Left lung (tissue), 10 donors: ENCODE measurements around the gene CEP43. TPM values are rescaled to one million over a fixed set of nuclear protein-coding genes. Genes with fewer than 3 reads are reported as not detected.

Experiments used
- ATAC-seq: fragments of 200-7000 bp; cut with Tn5 transposase; one replicate; pipeline ENCODE4 v1.9.1; 2020; ENCODE audit warnings: moderate library complexity
- DNase-seq, 4 donors: peaks; one replicate each; pipeline ENCODE4 v3.0.0-alpha.2; 2013 to 2020
- H3K27ac ChIP-seq, 2 donors: fragments of 200-600 bp; sonication (generic) in 1 of 2; one replicate each; pipeline versions ENCODE4 v1.5.0 to v1.8.0; 2020 to 2021
- H3K27me3 ChIP-seq, 2 donors: fragments of 200-600 bp; sonication (generic) in 1 of 2; one replicate each; pipeline versions ENCODE4 v1.5.0 to v1.8.0; 2020 to 2021
- H3K36me3 ChIP-seq, 2 donors: fragments of 200-600 bp; sonication (generic) in 1 of 2; one replicate each; pipeline versions ENCODE4 v1.5.0 to v1.8.0; 2020 to 2021
- H3K4me1 ChIP-seq, 2 donors: fragments of 200-600 bp; one replicate each; pipeline ENCODE4 v1.8.0; 2021
- H3K4me3 ChIP-seq, 2 donors: fragments of 200-600 bp; sonication (generic) in 1 of 2; one replicate each; pipeline versions ENCODE4 v1.5.0 to v1.8.0; 2020 to 2021; ENCODE audit warnings: mild to moderate bottlenecking in 1 of 2
- H3K9me3 ChIP-seq, 2 donors: fragments of 200-600 bp; sonication (generic) in 1 of 2; one replicate each; pipeline versions ENCODE4 v1.5.0 to v1.8.0; 2020 to 2021
- CTCF ChIP-seq, 2 donors: fragments of 200-600 bp; sonication (generic) in 1 of 2; IDR thresholded peaks; one replicate each; pipeline versions ENCODE4 v1.5.0 to v1.8.0; 2021; ENCODE audit warnings: antibody characterized with exemption in 2 of 2
- intact Hi-C, 2 donors: fragments of 100-400 bp; cut with DNase I; formaldehyde crosslinking; loops; one replicate each; pipeline versions ENCODE4 v1.11.2 to v1.14.2; 2022
- polyA plus RNA-seq, 6 donors: library from polyadenylated mRNA; unstranded; fragments of 120-200 nt; gene quantifications; one replicate each; pipeline ENCODE4 v1.2.1, GENCODE V29; 2013; ENCODE audit not compliant: insufficient read length in 6 of 6
- total RNA-seq, 2 donors: library from RNA; stranded (reverse); fragmentation: NEBNext Ultra II Directional; extraction: Animal tissue kit (Norgen Biotek cat#: 25700); gene quantifications; one replicate each; pipeline ENCODE4 v1.2.1, GENCODE V29; 2021
- donor health status: DM: no; HTN: yes; CAD: no.
- donor health status: DM: no; HTN: no; CAD: no.

The CEP43 gene
- total and polyA plus RNA-seq, 8 donors, result 15.3 to 50.6 (median 45.3) TPM

GRCh38 chr6:166954118-166954713, 45.0 kb upstream of the CEP43 start:
- no peak for TF ChIP-seq CTCF (IDR thresholded peaks at IDR 0.05)
- ATAC-seq (no peak), DNase-seq (no peak)
- peaks cover 5 to 86% of the 10 kb centered on the region in 2 donors for H3K4me1 ChIP-seq
- no peak overlapping the region for H3K4me3 ChIP-seq
- H3K9me3 ChIP-seq, result no peaks in the 10 kb centered on the region
- no peaks in the 10 kb centered on the region for H3K36me3 ChIP-seq
- H3K27ac ChIP-seq, result no peak overlapping the region
- no peaks in the 10 kb centered on the region for H3K27me3 ChIP-seq
- intact Hi-C loops, result no loop called here

- TF ChIP-seq CTCF (IDR thresholded peaks at IDR 0.05), result no peak
- H3K4me1 ChIP-seq, result peaks cover 5 to 86% of the 10 kb centered on the region in 2 donors
- H3K36me3 ChIP-seq, result no peaks in the 10 kb centered on the region
- DNase-seq (peak in 2 of 4 donors; percentile 70 to 80), ATAC-seq (no peak)
- H3K27ac ChIP-seq, result peak overlapping the region; percentile 7 to 99
- intact Hi-C loops, result no loop called here
- no peaks in the 10 kb centered on the region for H3K9me3 ChIP-seq
- H3K4me3 ChIP-seq, result peak overlapping the region; percentile 96 to 97
- no peaks in the 10 kb centered on the region for H3K27me3 ChIP-seq
Measured at GRCh38 chr6:166955121-166955864, 43.9 kb upstream of the CEP43 start.

- Histone ChIP-seq H3K27ac (peak overlapping the region; percentile 89 to 99), H3K4me1 (peaks cover 5 to 82% of the 10 kb centered on the region in 2 donors), H3K4me3 (peak overlapping the region; percentile 96 to 97), H3K27me3 (no peaks in the 10 kb centered on the region), H3K9me3 (no peaks in the 10 kb centered on the region), H3K36me3 (no peaks in the 10 kb centered on the region)
- no peak for TF ChIP-seq CTCF (IDR thresholded peaks at IDR 0.05)
- peak; percentile 43 for ATAC-seq
- intact Hi-C loops, result no loop called here
- DNase-seq, result peak in 1 of 4 donors; percentile 39
Measured at GRCh38 chr6:166955865-166956443, 43.2 kb upstream of the CEP43 start.

DNA sequence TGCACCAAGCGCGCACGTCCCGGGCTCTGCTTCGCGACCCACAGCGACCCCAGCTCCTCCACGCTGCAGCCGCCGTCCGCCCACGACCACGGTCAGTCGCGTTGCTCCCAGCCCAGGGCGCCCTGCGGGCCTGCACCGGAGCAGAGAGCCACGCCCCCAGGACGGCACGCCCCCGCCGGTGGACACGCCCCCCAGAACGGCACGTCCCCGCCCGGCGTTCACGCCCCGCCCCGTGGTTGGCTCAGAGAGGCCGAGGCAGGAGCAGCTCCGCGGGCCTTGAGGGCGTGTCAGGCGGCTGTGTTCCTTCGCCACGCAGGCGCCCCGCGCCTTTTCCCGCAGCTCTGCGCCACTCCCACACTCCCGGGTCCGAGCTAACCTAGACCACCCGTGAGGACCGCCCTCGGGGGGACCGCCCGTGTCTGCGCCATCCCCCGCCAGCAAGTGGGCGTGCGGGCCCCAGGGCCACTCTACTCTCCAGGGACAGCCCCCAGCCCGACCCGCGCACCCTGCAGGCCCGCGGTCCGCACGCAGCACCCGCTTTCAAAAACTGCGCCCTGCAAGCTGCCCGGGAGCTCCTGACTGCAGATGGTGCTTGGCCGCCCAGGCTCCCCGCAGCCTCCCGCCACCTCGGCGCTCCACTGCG, 42.6 kb upstream of the CEP43 start, which contains the start of gene RNASET2:
Gene RNASET2, minus strand, starts transcription at position 107 of the 643 bp plus-strand sequence. CDS start 368 bp downstream, outside the sequence.
- H3K4me3 ChIP-seq, result peak within 1 kb of the TSS; percentile 96 to 97
- H3K4me1 ChIP-seq, result peaks cover 5 to 76% of the 10 kb centered on the region in 2 donors
- H3K27ac ChIP-seq, result peak within 1 kb of the TSS; percentile 89 to 99
- DNase-seq, result peak; percentile 93 to 100 (median 97)
- no peaks in the 10 kb centered on the region for H3K9me3 ChIP-seq
- intact Hi-C loops, result no loop called here
- no peaks in the 10 kb centered on the region for H3K36me3 ChIP-seq
- peak; percentile 98 for ATAC-seq
- no peak for TF ChIP-seq CTCF (IDR thresholded peaks at IDR 0.05)
- H3K27me3 ChIP-seq, result no peaks in the 10 kb centered on the region
